Measurements from ENCODE around the gene ZNF473.

DNA sequence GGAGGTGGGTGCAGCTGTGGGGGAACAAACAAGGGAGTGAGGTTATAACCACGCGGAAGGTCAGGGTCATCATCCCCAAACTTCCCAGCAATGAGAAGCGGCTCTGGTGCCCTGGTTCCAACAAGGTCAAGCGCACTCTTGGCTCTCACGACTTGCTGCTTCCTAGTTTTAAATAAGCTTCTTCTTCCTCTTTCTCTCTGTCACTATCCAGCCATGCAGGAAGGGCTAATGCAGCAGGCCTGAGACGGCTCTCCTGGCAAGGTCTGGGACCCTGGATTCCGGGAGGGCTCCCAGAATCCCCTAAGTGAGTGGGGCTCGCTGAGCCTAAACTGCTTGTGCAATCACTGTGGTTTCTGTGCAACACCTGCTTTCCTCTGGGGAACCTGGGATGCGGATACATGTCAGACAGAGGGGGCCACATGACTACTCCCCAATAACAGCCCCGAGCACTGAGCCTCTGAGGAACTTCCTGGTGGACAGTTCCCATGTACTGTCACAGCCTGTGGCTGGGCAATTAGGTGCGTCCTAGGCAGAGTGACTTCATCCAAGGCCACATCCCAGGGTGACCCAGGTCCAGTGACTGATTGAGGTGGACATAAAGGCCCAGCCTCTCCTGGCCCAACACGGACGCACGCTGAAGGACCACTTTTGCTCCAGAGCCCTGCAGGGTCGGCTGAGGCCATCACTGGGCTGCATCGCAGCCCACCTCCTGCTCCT is 24.8 kb upstream of the ZNF473 start:
- TF ChIP-seq, protein P1, sequence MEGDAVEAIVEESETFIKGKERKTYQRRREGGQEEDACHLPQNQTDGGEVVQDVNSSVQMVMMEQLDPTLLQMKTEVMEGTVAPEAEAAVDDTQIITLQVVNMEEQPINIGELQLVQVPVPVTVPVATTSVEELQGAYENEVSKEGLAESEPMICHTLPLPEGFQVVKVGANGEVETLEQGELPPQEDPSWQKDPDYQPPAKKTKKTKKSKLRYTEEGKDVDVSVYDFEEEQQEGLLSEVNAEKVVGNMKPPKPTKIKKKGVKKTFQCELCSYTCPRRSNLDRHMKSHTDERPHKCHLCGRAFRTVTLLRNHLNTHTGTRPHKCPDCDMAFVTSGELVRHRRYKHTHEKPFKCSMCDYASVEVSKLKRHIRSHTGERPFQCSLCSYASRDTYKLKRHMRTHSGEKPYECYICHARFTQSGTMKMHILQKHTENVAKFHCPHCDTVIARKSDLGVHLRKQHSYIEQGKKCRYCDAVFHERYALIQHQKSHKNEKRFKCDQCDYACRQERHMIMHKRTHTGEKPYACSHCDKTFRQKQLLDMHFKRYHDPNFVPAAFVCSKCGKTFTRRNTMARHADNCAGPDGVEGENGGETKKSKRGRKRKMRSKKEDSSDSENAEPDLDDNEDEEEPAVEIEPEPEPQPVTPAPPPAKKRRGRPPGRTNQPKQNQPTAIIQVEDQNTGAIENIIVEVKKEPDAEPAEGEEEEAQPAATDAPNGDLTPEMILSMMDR (IDR thresholded peaks at IDR 0.05), result no peak
- TF ChIP-seq EP300 (IDR thresholded peaks at IDR 0.05; ENCODE audit: low read depth) (no peak), POLR2A (IDR thresholded peaks at IDR 0.05) (no peak)
